K562 (cell line): ENCODE measurements around the gene VPS11. TPM values are rescaled to one million over a fixed set of nuclear protein-coding genes. Genes with fewer than 3 reads are reported as not detected.

Experiments used
- HDAC2 ChIP-seq: fragments of 450-650 bp; IDR thresholded peaks from 2 replicates; pipeline ENCODE4 v1.6.1; 2016; ENCODE audit warnings: mild to moderate bottlenecking
- MAX ChIP-seq: sonication (generic); formaldehyde crosslinking; IDR thresholded peaks from 2 replicates; pipeline ENCODE4 v1.9.0; 2022; ENCODE audit warnings: mild to moderate bottlenecking, missing genetic modification reagents
- NFIC ChIP-seq: fragments of 450-650 bp; IDR thresholded peaks from 2 replicates; pipeline ENCODE4 v1.6.1; 2017; ENCODE audit warnings: mild to moderate bottlenecking, inconsistent platforms
- PCBP1 ChIP-seq: fragments of 200-400 bp; formaldehyde crosslinking; IDR thresholded peaks from 2 replicates; pipeline ENCODE4 v1.6.1; 2018; ENCODE audit warnings: mild to moderate bottlenecking, low read depth, low read length; ENCODE audit not compliant: poor library complexity, severe bottlenecking
- RBM14 ChIP-seq: fragments of 200-400 bp; formaldehyde crosslinking; IDR thresholded peaks from 2 replicates; pipeline ENCODE4 v1.6.1; 2018; ENCODE audit warnings: low read depth, mild to moderate bottlenecking, low read length, moderate library complexity, borderline replicate concordance; ENCODE audit not compliant: insufficient read depth
- RERE ChIP-seq: sonication (generic); formaldehyde crosslinking; IDR thresholded peaks from 2 replicates; pipeline ENCODE4 v1.8.0; 2023; ENCODE audit warnings: missing genetic modification reagents, mild to moderate bottlenecking, borderline replicate concordance
- RFX7 ChIP-seq: fragments of 250-450 bp; sonication (Bioruptor Pico); IDR thresholded peaks from 2 replicates; pipeline ENCODE4 v1.5.1; 2021; ENCODE audit warnings: mild to moderate bottlenecking
- RHOXF2B ChIP-seq: fragments of 250-450 bp; sonication (Bioruptor Pico); conservative IDR thresholded peaks from 2 replicates; pipeline ENCODE4 v1.5.1; 2021
- SP2 ChIP-seq: IDR thresholded peaks from 2 replicates; pipeline ENCODE4 v1.6.1; 2011; ENCODE audit warnings: mild to moderate bottlenecking, low read depth, low read length, moderate library complexity; ENCODE audit not compliant: poor library complexity, severe bottlenecking; ENCODE audit errors: extremely low read depth
- STAT6 ChIP-seq: sonication (generic); formaldehyde crosslinking; IDR thresholded peaks from 2 replicates; pipeline ENCODE4 v1.8.1; 2023; ENCODE audit warnings: mild to moderate bottlenecking, missing genetic modification reagents
- SUPT5H ChIP-seq: fragments of 450-650 bp; IDR thresholded peaks from 2 replicates; pipeline ENCODE4 v1.6.1; 2016
- XRCC5 ChIP-seq: fragments of 200-400 bp; formaldehyde crosslinking; IDR thresholded peaks from 2 replicates; pipeline ENCODE4 v1.6.1; 2017; ENCODE audit warnings: low read depth, mild to moderate bottlenecking, low read length
- ZHX1 ChIP-seq: fragments of 150-350 bp; conservative IDR thresholded peaks from 2 replicates; pipeline ENCODE4 v1.6.1; 2014; ENCODE audit warnings: low read length
- ZNF140 ChIP-seq: fragments of 250-450 bp; sonication (Bioruptor Pico); IDR thresholded peaks from 2 replicates; pipeline ENCODE4 v1.8.0; 2021; ENCODE audit warnings: moderate library complexity, mild to moderate bottlenecking, inconsistent platforms
- polyA plus RNA-seq, 8 experiments: library from polyadenylated mRNA; depleted of rRNA in 4 of 8; stranded (reverse) in 5 of 8; unstranded in 3 of 8; fragments of >200 nt; fragmentation: Nextera tagmentation in 2 of 8; fragmentation: Illumina TruSeq in 1 of 8; extraction: Ambion mirVana in 2 of 8; extraction: Trizol in 1 of 8; gene quantifications; 2 replicates each; pipeline versions ENCODE4 v1.2.1 to v1.2.3, GENCODE V29; 2011 to 2014; ENCODE audit warnings: inconsistent platforms in 1 of 8, missing spikeins in 1 of 8
- total RNA-seq, 7 experiments: library from RNA; depleted of rRNA in 6 of 7; stranded (reverse); fragments of >200 nt in 6 of 7; fragmentation: Illumina TruSeq in 2 of 7; extraction: Trizol in 2 of 7; gene quantifications; 2 replicates each; pipeline versions ENCODE4 v1.2.1 to v1.2.3, GENCODE V29; 2011 to 2021; ENCODE audit warnings: low replicate concordance in 1 of 7

Gene VPS11
- total and polyA plus RNA-seq, 9 of the 15 experiments (the other 6 are each of a cell fraction or from before 2014, with no cell fraction given) = 14.1 to 35.5 (median 27.5) TPM

GRCh38 chr11:119106564-119107537, 39.2 kb downstream of the VPS11 start, which contains the start of gene C2CD2L (continued):
- TF ChIP-seq STAT6 (CRISPR knock-in tag) = no peak
- peak; percentile 75; the same call in 1 of the 2 replicates for TF ChIP-seq SUPT5H
- peak; percentile 81 for TF ChIP-seq HDAC2
- no peak for TF ChIP-seq MAX
- TF ChIP-seq PCBP1 = no peak
- TF ChIP-seq NFIC = peak; percentile 97
- TF ChIP-seq ZNF140 (CRISPR knock-in tag) = no peak
- no peak for TF ChIP-seq RHOXF2B (CRISPR knock-in tag)
- no peak for TF ChIP-seq RBM14
- TF ChIP-seq SP2 = no peak
- TF ChIP-seq RERE = no peak
- TF ChIP-seq XRCC5 = 0 out of 2 replicates have a peak, but pooled peaks have one; percentile 29
- TF ChIP-seq ZHX1 = no peak
- TF ChIP-seq RFX7 = no peak
